H9 (cell line): ENCODE data around the gene NEGR1. TPM values are rescaled to one million over a fixed set of nuclear protein-coding genes. Genes with fewer than 3 reads are reported as not detected.

Experiments used
- DNase-seq: peaks from one replicate; pipeline ENCODE4 v3.0.0-alpha.2; 2017
- H2AFZ ChIP-seq: one replicate; pipeline ENCODE4 v1.6.1; 2013; ENCODE audit warnings: mild to moderate bottlenecking, low read length, control low read depth, moderate library complexity
- H2AK5ac ChIP-seq: 2 replicates; pipeline ENCODE4 v1.6.1; 2013; ENCODE audit warnings: low read length, control low read depth, mixed read lengths; ENCODE audit not compliant: insufficient read length
- H2BK120ac ChIP-seq: one replicate; pipeline ENCODE4 v1.6.1; 2013; ENCODE audit warnings: low read depth, mild to moderate bottlenecking, low read length, control low read depth, inconsistent platforms; ENCODE audit not compliant: poor library complexity, severe bottlenecking
- H2BK12ac ChIP-seq: 2 replicates; pipeline ENCODE4 v1.6.1; 2013; ENCODE audit warnings: low read length, control low read depth, mixed read lengths, low read depth; ENCODE audit not compliant: insufficient read length
- H2BK15ac ChIP-seq: 2 replicates; pipeline ENCODE4 v1.6.1; 2013; ENCODE audit warnings: low read depth, low read length, control low read depth
- H2BK20ac ChIP-seq: one replicate; pipeline ENCODE4 v1.6.1; 2013; ENCODE audit warnings: low read depth, mild to moderate bottlenecking, low read length, control low read depth, inconsistent platforms; ENCODE audit not compliant: poor library complexity, severe bottlenecking
- H2BK5ac ChIP-seq: 2 replicates; pipeline ENCODE4 v1.6.1; 2013; ENCODE audit warnings: low read length, control low read depth, mixed read lengths; ENCODE audit not compliant: insufficient read length
- H3K14ac ChIP-seq: 2 replicates; pipeline ENCODE4 v1.6.1; 2013; ENCODE audit warnings: low read length, control low read depth; ENCODE audit not compliant: insufficient read depth
- H3K18ac ChIP-seq: 2 replicates; pipeline ENCODE4 v1.6.1; 2013; ENCODE audit warnings: low read depth, mild to moderate bottlenecking, mixed read lengths, low read length, control low read depth; ENCODE audit not compliant: insufficient read length
- H3K23ac ChIP-seq: 2 replicates; pipeline ENCODE4 v1.6.1; 2013; ENCODE audit warnings: low read length, control low read depth, mixed read lengths, low read depth; ENCODE audit not compliant: insufficient read length
- H3K23me2 ChIP-seq: 2 replicates; pipeline ENCODE4 v1.6.1; 2013; ENCODE audit warnings: low read depth, mild to moderate bottlenecking, mixed read lengths, low read length, control low read depth; ENCODE audit not compliant: insufficient read length, poor library complexity, severe bottlenecking
- H3K27ac ChIP-seq: 2 replicates; pipeline ENCODE4 v1.5.1; 2013; ENCODE audit warnings: low read length, control low read depth, mixed read lengths, low read depth; ENCODE audit not compliant: insufficient read length
- H3K27me3 ChIP-seq: 2 replicates; pipeline ENCODE4 v1.6.1; 2013; ENCODE audit warnings: low read length, control low read depth, inconsistent platforms; ENCODE audit not compliant: insufficient read depth
- H3K4ac ChIP-seq: 2 replicates; pipeline ENCODE4 v1.6.1; 2013; ENCODE audit warnings: low read depth, mild to moderate bottlenecking, control low read depth, inconsistent platforms, low read length, moderate library complexity
- H3K4me1 ChIP-seq: 2 replicates; pipeline ENCODE4 v1.6.1; 2013; ENCODE audit warnings: low read length, control low read depth, inconsistent platforms; ENCODE audit not compliant: insufficient read depth
- H3K4me2 ChIP-seq: 2 replicates; pipeline ENCODE4 v1.6.1; 2013; ENCODE audit warnings: low read length, control low read depth, mixed read lengths; ENCODE audit not compliant: insufficient read length, insufficient read depth
- H3K56ac ChIP-seq: 2 replicates; pipeline ENCODE4 v1.6.1; 2013; ENCODE audit warnings: low read depth, mild to moderate bottlenecking, mixed read lengths, low read length, control low read depth; ENCODE audit not compliant: insufficient read length
- H3K79me1 ChIP-seq: 2 replicates; pipeline ENCODE4 v1.6.1; 2013; ENCODE audit warnings: low read depth, mild to moderate bottlenecking, moderate library complexity, low read length, control low read depth, inconsistent platforms; ENCODE audit not compliant: insufficient read depth, poor library complexity, severe bottlenecking
- H3K79me2 ChIP-seq: 2 replicates; pipeline ENCODE4 v1.6.1; 2013; ENCODE audit warnings: low read length, control low read depth, inconsistent platforms; ENCODE audit not compliant: insufficient read depth
- H3K9ac ChIP-seq: 2 replicates; pipeline ENCODE4 v1.6.1; 2013; ENCODE audit warnings: low read length, control low read depth, mixed read lengths; ENCODE audit not compliant: insufficient read length; ENCODE audit errors: extremely low read depth
- H3K9me3 ChIP-seq: one replicate; pipeline ENCODE4 v1.6.1; 2013; ENCODE audit warnings: low read depth, low read length, inconsistent platforms; ENCODE audit not compliant: control insufficient read depth
- H3T11ph ChIP-seq: one replicate; pipeline ENCODE4 v1.6.1; 2013; ENCODE audit warnings: mild to moderate bottlenecking, low read length, control low read depth, inconsistent platforms
- H4K20me1 ChIP-seq: one replicate; pipeline ENCODE4 v1.6.1; 2013; ENCODE audit not compliant: control insufficient read depth, insufficient read length, insufficient read depth
- H4K5ac ChIP-seq: 2 replicates; pipeline ENCODE4 v1.6.1; 2013; ENCODE audit warnings: low read depth, mild to moderate bottlenecking, mixed read lengths, low read length, control low read depth; ENCODE audit not compliant: insufficient read length
- H4K8ac ChIP-seq: replicated peaks from 2 replicates; pipeline ENCODE4 v1.6.1; 2013; ENCODE audit warnings: low read length, control low read depth, mixed read lengths, low read depth; ENCODE audit not compliant: insufficient read length
- H4K91ac ChIP-seq: 2 replicates; pipeline ENCODE4 v1.6.1; 2013; ENCODE audit warnings: low read depth, mild to moderate bottlenecking, moderate library complexity, mixed read lengths, low read length, control low read depth; ENCODE audit not compliant: insufficient read length
- H3K27ac Mint-ChIP-seq, 3 experiments: 2 replicates in 2 of 3; 3 replicates in 1 of 3; pipeline ENCODE4 v1.8.0; 2020 to 2021; ENCODE audit warnings: mixed read lengths in 3 of 3, mild to moderate bottlenecking in 1 of 3, moderate library complexity in 1 of 3
- H3K27me3 Mint-ChIP-seq: 2 replicates; pipeline ENCODE4 v1.8.0; 2021; ENCODE audit warnings: low read depth, mild to moderate bottlenecking, moderate library complexity, mixed read lengths
- H3K36me3 Mint-ChIP-seq, 3 experiments: 2 replicates in 2 of 3; 3 replicates in 1 of 3; pipeline ENCODE4 v1.8.0; 2020 to 2021; ENCODE audit warnings: low read depth in 3 of 3, mixed read lengths in 3 of 3; ENCODE audit not compliant: insufficient read depth in 1 of 3
- H3K4me1 Mint-ChIP-seq, 2 experiments: 2 replicates each; pipeline ENCODE4 v1.8.0; 2020; ENCODE audit warnings: mixed read lengths in 2 of 2
- H3K4me3 Mint-ChIP-seq, 2 experiments: 2 replicates in 1 of 2; 3 replicates in 1 of 2; pipeline ENCODE4 v1.8.0; 2020 to 2021; ENCODE audit warnings: mild to moderate bottlenecking in 2 of 2, mixed read lengths in 2 of 2, moderate library complexity in 1 of 2
- H3K9me3 Mint-ChIP-seq, 2 experiments: 2 replicates in 1 of 2; 3 replicates in 1 of 2; pipeline ENCODE4 v1.8.0; 2020; ENCODE audit warnings: mild to moderate bottlenecking in 2 of 2, mixed read lengths in 2 of 2, moderate library complexity in 1 of 2
- CTCF ChIP-seq: fragments of 200-600 bp; sonication (generic); conservative IDR thresholded peaks from 3 replicates; pipeline ENCODE4 v1.8.0; 2021; ENCODE audit warnings: antibody characterized with exemption, mild to moderate bottlenecking
- WGBS: extraction: QIAGEN DNeasy Blood & Tissue Kit; methylation state at CpG from one replicate; pipeline ENCODE4 v1.1.7; 2013; ENCODE audit warnings: missing lambda C conversion rate, low lambda C conversion rate, mixed read lengths; ENCODE audit not compliant: insufficient read length; ENCODE audit errors: extremely low coverage; 5-methylcytosine and 5-hydroxymethylcytosine counted together
- total RNA-seq: library from RNA; stranded (reverse); gene quantifications from 2 replicates; pipeline ENCODE4 v1.2.1, GENCODE V29; 2021

Gene NEGR1
- total RNA-seq, 1 experiment from 2014 or later: 0.13 TPM

GRCh38 chr1:71784241-71784640 is 498.1 kb downstream of the NEGR1 start:
- Histone ChIP-seq H2AK5ac (no peak overlapping the region), H2BK12ac (no peak overlapping the region), H4K5ac (no peak overlapping the region), H2BK120ac (no peak overlapping the region), H3K14ac (no peak overlapping the region), H3T11ph (no peak overlapping the region), H3K79me2 (no peaks in the 10 kb centered on the region), H3K79me1 (no peaks in the 10 kb centered on the region), H3K4me2 (no peak overlapping the region), H3K18ac (no peak overlapping the region), H2BK15ac (no peak overlapping the region), H3K4ac (no peak overlapping the region), H4K8ac (no peak overlapping the region), H2AFZ (no peak overlapping the region), H3K4me1 (no peaks in the 10 kb centered on the region), H3K27ac (no peak overlapping the region), H4K20me1 (no peaks in the 10 kb centered on the region), H3K23me2 (no peaks in the 10 kb centered on the region), H3K9me3 (no peaks in the 10 kb centered on the region), H3K9ac (no peak overlapping the region), H4K91ac (no peak overlapping the region), H2BK5ac (no peak overlapping the region), H3K23ac (no peak overlapping the region), H2BK20ac (no peak overlapping the region), H3K56ac (no peak overlapping the region), H3K27me3 (no peaks in the 10 kb centered on the region)
- no peak overlapping the region for H3K27ac Mint-ChIP-seq
- no peak overlapping the region for H3K4me3 Mint-ChIP-seq
- peaks cover 5 to 6% of the 10 kb centered on the region in 2 experiments; a peak in 2 of 4 replicates for H3K4me1 Mint-ChIP-seq
- WGBS: no CpG with 5 or more reads among the region's 1 CpG
- no peak for DNase-seq
- no peaks in the 10 kb centered on the region for H3K9me3 Mint-ChIP-seq
- H3K27me3 Mint-ChIP-seq: no peaks in the 10 kb centered on the region
- TF ChIP-seq CTCF: no peak
- H3K36me3 Mint-ChIP-seq: no peaks in the 10 kb centered on the region
